PFSK-1 (cell line): ENCODE measurements around the gene LDB3.

Source experiments
- POLR2AphosphoS5 ChIP-seq: IDR thresholded peaks from 2 replicates; pipeline ENCODE4 v1.6.1; 2012; ENCODE audit warnings: low read depth, mild to moderate bottlenecking, control low read depth, low read length, moderate library complexity
- REST ChIP-seq, 2 experiments: IDR thresholded peaks; 2 replicates each; pipeline versions ENCODE4 v1.6.1 to v1.8.0; 2011 to 2012; ENCODE audit warnings: low read depth in 2 of 2, low read length in 2 of 2, control low read depth in 1 of 2, inconsistent platforms in 1 of 2, mild to moderate bottlenecking in 1 of 2, moderate library complexity in 1 of 2; ENCODE audit not compliant: insufficient read depth in 1 of 2
- SIN3A ChIP-seq: IDR thresholded peaks from 2 replicates; pipeline ENCODE4 v1.6.1; 2012; ENCODE audit warnings: mild to moderate bottlenecking, low read length, moderate library complexity, borderline replicate concordance; ENCODE audit not compliant: insufficient read depth
- TAF1 ChIP-seq: IDR thresholded peaks from 2 replicates; pipeline ENCODE4 v1.6.1; 2012; ENCODE audit warnings: low read length, control low read depth, borderline replicate concordance; ENCODE audit not compliant: insufficient read depth

GRCh38 chr10:86658261-86658741 is 10.0 kb upstream of the LDB3 start:
- TF ChIP-seq TAF1 (no peak), POLR2AphosphoS5 (no peak), REST (IDR thresholded peaks at IDR 0.05; ENCODE audit: insufficient read depth in 1 of 2, low read depth in 2 of 2, low read length in 2 of 2) (no peak), SIN3A (no peak)
